Breast epithelium (tissue), 3 donors: ENCODE data around the gene AMPH.
"Not testable (repeated sequence)": the region's sequence is repeated elsewhere in the genome, so short reads cannot be mapped to it uniquely, and the experiment has no call there.

Experiments
- POLR2A ChIP-seq: fragments of 450-650 bp; IDR thresholded peaks from one replicate; pipeline ENCODE4 v1.6.1; 2016; ENCODE audit warnings: antibody characterized with exemption, mild to moderate bottlenecking, moderate library complexity
- POLR2AphosphoS5 ChIP-seq, 3 donors: sonication (generic); formaldehyde crosslinking; IDR thresholded peaks; one replicate each; pipeline ENCODE4 v1.6.1; 2017; ENCODE audit warnings: antibody characterized with exemption in 3 of 3
- TF ChIP-seq, protein P1 (sequence below), 3 donors: fragments of 450-650 bp; IDR thresholded peaks; one replicate each; pipeline ENCODE4 v1.5.1; 2016 to 2017; ENCODE audit warnings: antibody characterized with exemption in 3 of 3, mild to moderate bottlenecking in 3 of 3, moderate library complexity in 3 of 3

DNA sequence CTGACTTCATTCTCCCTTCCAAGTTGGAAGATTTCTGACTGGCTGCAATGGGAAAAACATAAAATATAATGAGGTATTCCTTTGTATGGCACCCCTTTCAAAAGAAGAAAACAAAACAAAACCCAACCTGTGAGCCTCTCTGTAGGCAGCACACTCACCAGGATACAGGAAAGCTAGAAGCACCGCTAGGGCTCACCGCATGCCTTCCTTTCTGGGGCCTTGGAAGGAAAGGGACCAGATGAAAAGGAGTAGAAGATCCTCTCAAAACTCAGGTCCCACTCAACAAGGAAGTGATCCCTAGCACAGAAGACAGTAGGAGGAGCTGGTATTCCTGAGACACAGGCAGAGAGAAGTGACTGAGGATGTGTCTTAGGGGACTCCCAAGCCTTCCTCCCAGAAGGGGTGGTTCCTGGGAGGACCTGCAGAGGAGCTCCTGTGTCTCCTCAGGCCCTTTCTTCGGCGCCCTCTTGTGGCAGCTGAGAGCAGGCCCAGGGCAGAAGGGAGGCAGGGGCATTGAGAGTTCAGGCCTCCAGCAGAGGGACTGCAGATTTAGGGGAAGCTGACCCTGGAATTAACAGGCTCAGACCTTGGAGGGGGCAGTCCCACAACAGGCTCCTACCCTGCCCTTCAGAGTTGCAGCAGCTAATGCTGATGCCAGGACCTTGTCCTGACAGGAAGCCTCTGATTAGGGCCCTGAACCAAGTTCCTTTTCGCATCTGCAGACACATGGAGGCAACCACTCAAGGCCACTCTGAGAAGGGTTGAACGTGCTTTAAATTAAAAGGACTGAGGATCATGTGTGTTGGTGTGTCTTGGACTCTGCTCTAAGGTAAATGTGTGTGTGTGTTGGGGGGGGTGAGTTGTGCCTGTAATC lies 285.6 kb downstream of the AMPH start:
- TF ChIP-seq, protein P1, sequence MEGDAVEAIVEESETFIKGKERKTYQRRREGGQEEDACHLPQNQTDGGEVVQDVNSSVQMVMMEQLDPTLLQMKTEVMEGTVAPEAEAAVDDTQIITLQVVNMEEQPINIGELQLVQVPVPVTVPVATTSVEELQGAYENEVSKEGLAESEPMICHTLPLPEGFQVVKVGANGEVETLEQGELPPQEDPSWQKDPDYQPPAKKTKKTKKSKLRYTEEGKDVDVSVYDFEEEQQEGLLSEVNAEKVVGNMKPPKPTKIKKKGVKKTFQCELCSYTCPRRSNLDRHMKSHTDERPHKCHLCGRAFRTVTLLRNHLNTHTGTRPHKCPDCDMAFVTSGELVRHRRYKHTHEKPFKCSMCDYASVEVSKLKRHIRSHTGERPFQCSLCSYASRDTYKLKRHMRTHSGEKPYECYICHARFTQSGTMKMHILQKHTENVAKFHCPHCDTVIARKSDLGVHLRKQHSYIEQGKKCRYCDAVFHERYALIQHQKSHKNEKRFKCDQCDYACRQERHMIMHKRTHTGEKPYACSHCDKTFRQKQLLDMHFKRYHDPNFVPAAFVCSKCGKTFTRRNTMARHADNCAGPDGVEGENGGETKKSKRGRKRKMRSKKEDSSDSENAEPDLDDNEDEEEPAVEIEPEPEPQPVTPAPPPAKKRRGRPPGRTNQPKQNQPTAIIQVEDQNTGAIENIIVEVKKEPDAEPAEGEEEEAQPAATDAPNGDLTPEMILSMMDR (IDR thresholded peaks at IDR 0.05), result not testable (repeated sequence)
- not testable (repeated sequence) for TF ChIP-seq POLR2A; POLR2AphosphoS5 (IDR thresholded peaks at IDR 0.05)
